WTC11 (cell line): ENCODE results near the gene PTPRN2. TPM values are rescaled to one million over a fixed set of nuclear protein-coding genes. Genes with fewer than 3 reads are reported as not detected.

Source experiments
- ATAC-seq: fragments of 200-7000 bp; cut with Tn5 transposase; 2 replicates; pipeline ENCODE4 v1.10.0; 2021; ENCODE audit warnings: mild to moderate bottlenecking, moderate library complexity
- CTCF ChIA-PET: fragments of 300-600 bp; sonication (Branson Sonifier 250); formaldehyde crosslinking; loops from one replicate; lab custom pipeline; 2021; ENCODE audit warnings: antibody characterized with exemption; lab: Charles Lee
- POLR2A ChIA-PET: fragments of 350-600 bp; sonication (Branson Sonifier 250); formaldehyde crosslinking; loops from one replicate; lab custom pipeline; 2021; ENCODE audit warnings: antibody characterized with exemption; lab: Charles Lee
- DNase-seq: peaks from one replicate; pipeline ENCODE4 v3.0.0; 2021; ENCODE audit warnings: low spot score
- H3K27ac Mint-ChIP-seq: 2 replicates; pipeline ENCODE4 v1.8.0; 2021; ENCODE audit warnings: mixed read lengths
- H3K27me3 Mint-ChIP-seq: 2 replicates; pipeline ENCODE4 v1.8.0; 2021; ENCODE audit warnings: low read depth, mild to moderate bottlenecking, moderate library complexity, mixed read lengths
- H3K36me3 Mint-ChIP-seq: 2 replicates; pipeline ENCODE4 v1.8.0; 2021; ENCODE audit warnings: mixed read lengths
- H3K4me1 Mint-ChIP-seq: 2 replicates; pipeline ENCODE4 v1.8.0; 2022; ENCODE audit warnings: mixed read lengths
- H3K4me3 Mint-ChIP-seq: 2 replicates; pipeline ENCODE4 v1.8.0; 2021; ENCODE audit warnings: mild to moderate bottlenecking, moderate library complexity, mixed read lengths
- H3K9me3 Mint-ChIP-seq: 2 replicates; pipeline ENCODE4 v1.8.0; 2021; ENCODE audit warnings: mixed read lengths
- ATF6 ChIP-seq: sonication (generic); formaldehyde crosslinking; IDR thresholded peaks from 2 replicates; pipeline ENCODE4 v1.8.1; 2023; ENCODE audit warnings: mild to moderate bottlenecking, missing genetic modification reagents
- ZNF281 ChIP-seq: sonication (generic); formaldehyde crosslinking; IDR thresholded peaks from 2 replicates; pipeline ENCODE4 v1.8.0; 2023; ENCODE audit warnings: mild to moderate bottlenecking, missing genetic modification reagents
- ZNF317 ChIP-seq: sonication (generic); formaldehyde crosslinking; IDR thresholded peaks from 2 replicates; pipeline ENCODE4 v1.8.1; 2023; ENCODE audit warnings: low read depth, mild to moderate bottlenecking, moderate library complexity, missing genetic modification reagents, borderline replicate concordance
- ZNF416 ChIP-seq: fragments of 250-450 bp; sonication (Bioruptor Pico); IDR thresholded peaks from 2 replicates; pipeline ENCODE4 v1.9.0; 2021; ENCODE audit warnings: mild to moderate bottlenecking, inconsistent platforms
- ZNF423 ChIP-seq: fragments of 250-450 bp; sonication (Bioruptor Pico); IDR thresholded peaks from 2 replicates; pipeline ENCODE4 v2.1.2; 2022; ENCODE audit warnings: mild to moderate bottlenecking, moderate library complexity
- total RNA-seq: library from RNA; stranded (reverse); gene quantifications from 3 replicates; pipeline ENCODE4 v1.2.3, GENCODE V29; 2021
- TF ChIP-seq, protein P1 (sequence below): fragments of 250-450 bp; sonication (Bioruptor Pico); IDR thresholded peaks from 2 replicates; pipeline ENCODE4 v1.9.0; 2021; ENCODE audit warnings: mild to moderate bottlenecking, borderline replicate concordance
- TF ChIP-seq, protein P2 (sequence below): sonication (generic); formaldehyde crosslinking; IDR thresholded peaks from 2 replicates; pipeline ENCODE4 v1.8.0; 2023; ENCODE audit warnings: missing genetic modification reagents, mild to moderate bottlenecking, borderline replicate concordance
- TF ChIP-seq, protein P3 (sequence below): sonication (generic); formaldehyde crosslinking; IDR thresholded peaks from 2 replicates; pipeline ENCODE4 v1.8.1; 2022; ENCODE audit warnings: mild to moderate bottlenecking, missing genetic modification reagents, moderate library complexity, borderline replicate concordance
- TF ChIP-seq, protein P4 (sequence below): fragments of 250-450 bp; sonication (Bioruptor Pico); IDR thresholded peaks from 2 replicates; pipeline ENCODE4 v1.9.0; 2021; ENCODE audit warnings: mild to moderate bottlenecking

Gene PTPRN2
- total RNA-seq, 1 experiment from 2014 or later = 4.7 TPM

- Mint-ChIP-seq H3K9me3 (peaks cover under 1% of the 10 kb centered on the region; the same call in 1 of the 2 replicates), H3K27ac (no peak overlapping the region), H3K4me3 (0 out of 2 replicates have a peak overlapping the region, but pooled peaks have one; percentile 17), H3K36me3 (no peaks in the 10 kb centered on the region), H3K27me3 (peaks cover 67% of the 10 kb centered on the region)
- POLR2A ChIA-PET = no interaction called here
- ATAC-seq = no peak
- no peak for TF ChIP-seq ATF6
- TF ChIP-seq, protein P1, sequence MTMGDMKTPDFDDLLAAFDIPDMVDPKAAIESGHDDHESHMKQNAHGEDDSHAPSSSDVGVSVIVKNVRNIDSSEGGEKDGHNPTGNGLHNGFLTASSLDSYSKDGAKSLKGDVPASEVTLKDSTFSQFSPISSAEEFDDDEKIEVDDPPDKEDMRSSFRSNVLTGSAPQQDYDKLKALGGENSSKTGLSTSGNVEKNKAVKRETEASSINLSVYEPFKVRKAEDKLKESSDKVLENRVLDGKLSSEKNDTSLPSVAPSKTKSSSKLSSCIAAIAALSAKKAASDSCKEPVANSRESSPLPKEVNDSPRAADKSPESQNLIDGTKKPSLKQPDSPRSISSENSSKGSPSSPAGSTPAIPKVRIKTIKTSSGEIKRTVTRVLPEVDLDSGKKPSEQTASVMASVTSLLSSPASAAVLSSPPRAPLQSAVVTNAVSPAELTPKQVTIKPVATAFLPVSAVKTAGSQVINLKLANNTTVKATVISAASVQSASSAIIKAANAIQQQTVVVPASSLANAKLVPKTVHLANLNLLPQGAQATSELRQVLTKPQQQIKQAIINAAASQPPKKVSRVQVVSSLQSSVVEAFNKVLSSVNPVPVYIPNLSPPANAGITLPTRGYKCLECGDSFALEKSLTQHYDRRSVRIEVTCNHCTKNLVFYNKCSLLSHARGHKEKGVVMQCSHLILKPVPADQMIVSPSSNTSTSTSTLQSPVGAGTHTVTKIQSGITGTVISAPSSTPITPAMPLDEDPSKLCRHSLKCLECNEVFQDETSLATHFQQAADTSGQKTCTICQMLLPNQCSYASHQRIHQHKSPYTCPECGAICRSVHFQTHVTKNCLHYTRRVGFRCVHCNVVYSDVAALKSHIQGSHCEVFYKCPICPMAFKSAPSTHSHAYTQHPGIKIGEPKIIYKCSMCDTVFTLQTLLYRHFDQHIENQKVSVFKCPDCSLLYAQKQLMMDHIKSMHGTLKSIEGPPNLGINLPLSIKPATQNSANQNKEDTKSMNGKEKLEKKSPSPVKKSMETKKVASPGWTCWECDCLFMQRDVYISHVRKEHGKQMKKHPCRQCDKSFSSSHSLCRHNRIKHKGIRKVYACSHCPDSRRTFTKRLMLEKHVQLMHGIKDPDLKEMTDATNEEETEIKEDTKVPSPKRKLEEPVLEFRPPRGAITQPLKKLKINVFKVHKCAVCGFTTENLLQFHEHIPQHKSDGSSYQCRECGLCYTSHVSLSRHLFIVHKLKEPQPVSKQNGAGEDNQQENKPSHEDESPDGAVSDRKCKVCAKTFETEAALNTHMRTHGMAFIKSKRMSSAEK (CRISPR knock-in tag) = no peak
- no peak for TF ChIP-seq ZNF416 (CRISPR knock-in tag)
- TF ChIP-seq, protein P2, sequence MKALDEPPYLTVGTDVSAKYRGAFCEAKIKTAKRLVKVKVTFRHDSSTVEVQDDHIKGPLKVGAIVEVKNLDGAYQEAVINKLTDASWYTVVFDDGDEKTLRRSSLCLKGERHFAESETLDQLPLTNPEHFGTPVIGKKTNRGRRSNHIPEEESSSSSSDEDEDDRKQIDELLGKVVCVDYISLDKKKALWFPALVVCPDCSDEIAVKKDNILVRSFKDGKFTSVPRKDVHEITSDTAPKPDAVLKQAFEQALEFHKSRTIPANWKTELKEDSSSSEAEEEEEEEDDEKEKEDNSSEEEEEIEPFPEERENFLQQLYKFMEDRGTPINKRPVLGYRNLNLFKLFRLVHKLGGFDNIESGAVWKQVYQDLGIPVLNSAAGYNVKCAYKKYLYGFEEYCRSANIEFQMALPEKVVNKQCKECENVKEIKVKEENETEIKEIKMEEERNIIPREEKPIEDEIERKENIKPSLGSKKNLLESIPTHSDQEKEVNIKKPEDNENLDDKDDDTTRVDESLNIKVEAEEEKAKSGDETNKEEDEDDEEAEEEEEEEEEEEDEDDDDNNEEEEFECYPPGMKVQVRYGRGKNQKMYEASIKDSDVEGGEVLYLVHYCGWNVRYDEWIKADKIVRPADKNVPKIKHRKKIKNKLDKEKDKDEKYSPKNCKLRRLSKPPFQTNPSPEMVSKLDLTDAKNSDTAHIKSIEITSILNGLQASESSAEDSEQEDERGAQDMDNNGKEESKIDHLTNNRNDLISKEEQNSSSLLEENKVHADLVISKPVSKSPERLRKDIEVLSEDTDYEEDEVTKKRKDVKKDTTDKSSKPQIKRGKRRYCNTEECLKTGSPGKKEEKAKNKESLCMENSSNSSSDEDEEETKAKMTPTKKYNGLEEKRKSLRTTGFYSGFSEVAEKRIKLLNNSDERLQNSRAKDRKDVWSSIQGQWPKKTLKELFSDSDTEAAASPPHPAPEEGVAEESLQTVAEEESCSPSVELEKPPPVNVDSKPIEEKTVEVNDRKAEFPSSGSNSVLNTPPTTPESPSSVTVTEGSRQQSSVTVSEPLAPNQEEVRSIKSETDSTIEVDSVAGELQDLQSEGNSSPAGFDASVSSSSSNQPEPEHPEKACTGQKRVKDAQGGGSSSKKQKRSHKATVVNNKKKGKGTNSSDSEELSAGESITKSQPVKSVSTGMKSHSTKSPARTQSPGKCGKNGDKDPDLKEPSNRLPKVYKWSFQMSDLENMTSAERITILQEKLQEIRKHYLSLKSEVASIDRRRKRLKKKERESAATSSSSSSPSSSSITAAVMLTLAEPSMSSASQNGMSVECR (CRISPR knock-in tag) = no peak
- TF ChIP-seq ZNF317 = no peak
- TF ChIP-seq, protein P3, sequence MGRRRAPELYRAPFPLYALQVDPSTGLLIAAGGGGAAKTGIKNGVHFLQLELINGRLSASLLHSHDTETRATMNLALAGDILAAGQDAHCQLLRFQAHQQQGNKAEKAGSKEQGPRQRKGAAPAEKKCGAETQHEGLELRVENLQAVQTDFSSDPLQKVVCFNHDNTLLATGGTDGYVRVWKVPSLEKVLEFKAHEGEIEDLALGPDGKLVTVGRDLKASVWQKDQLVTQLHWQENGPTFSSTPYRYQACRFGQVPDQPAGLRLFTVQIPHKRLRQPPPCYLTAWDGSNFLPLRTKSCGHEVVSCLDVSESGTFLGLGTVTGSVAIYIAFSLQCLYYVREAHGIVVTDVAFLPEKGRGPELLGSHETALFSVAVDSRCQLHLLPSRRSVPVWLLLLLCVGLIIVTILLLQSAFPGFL (CRISPR knock-in tag) = no peak
- TF ChIP-seq, protein P4, sequence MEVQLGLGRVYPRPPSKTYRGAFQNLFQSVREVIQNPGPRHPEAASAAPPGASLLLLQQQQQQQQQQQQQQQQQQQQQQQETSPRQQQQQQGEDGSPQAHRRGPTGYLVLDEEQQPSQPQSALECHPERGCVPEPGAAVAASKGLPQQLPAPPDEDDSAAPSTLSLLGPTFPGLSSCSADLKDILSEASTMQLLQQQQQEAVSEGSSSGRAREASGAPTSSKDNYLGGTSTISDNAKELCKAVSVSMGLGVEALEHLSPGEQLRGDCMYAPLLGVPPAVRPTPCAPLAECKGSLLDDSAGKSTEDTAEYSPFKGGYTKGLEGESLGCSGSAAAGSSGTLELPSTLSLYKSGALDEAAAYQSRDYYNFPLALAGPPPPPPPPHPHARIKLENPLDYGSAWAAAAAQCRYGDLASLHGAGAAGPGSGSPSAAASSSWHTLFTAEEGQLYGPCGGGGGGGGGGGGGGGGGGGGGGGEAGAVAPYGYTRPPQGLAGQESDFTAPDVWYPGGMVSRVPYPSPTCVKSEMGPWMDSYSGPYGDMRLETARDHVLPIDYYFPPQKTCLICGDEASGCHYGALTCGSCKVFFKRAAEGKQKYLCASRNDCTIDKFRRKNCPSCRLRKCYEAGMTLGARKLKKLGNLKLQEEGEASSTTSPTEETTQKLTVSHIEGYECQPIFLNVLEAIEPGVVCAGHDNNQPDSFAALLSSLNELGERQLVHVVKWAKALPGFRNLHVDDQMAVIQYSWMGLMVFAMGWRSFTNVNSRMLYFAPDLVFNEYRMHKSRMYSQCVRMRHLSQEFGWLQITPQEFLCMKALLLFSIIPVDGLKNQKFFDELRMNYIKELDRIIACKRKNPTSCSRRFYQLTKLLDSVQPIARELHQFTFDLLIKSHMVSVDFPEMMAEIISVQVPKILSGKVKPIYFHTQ (CRISPR knock-in tag) = no peak
- no peak for TF ChIP-seq ZNF281
- no peak for TF ChIP-seq ZNF423 (CRISPR knock-in tag)
- TF ChIP-seq, all 79 proteins: peak for 0
- CTCF ChIA-PET = interaction anchor here (1.3 kb wide), 1 partner anchor 102 kb away, joined by 5 read pairs; no protein-coding TSS in a partner anchor
- no peak for DNase-seq
- H3K4me1 Mint-ChIP-seq = peaks cover 3% of the 10 kb centered on the region; the same call in 1 of the 2 replicates
These were observed 1010.6 kb downstream of the PTPRN2 start for GRCh38 chr7:157577061-157577460.
